ENCODE data around the gene ZC3H7A.

The ZC3H7A gene

GRCh38 chr16:11742536-11743307, 54.3 kb downstream of the ZC3H7A start, which contains the start of gene TXNDC11:
TSS of gene TXNDC11 (minus strand) at chr16:11742857. CDS start at chr16:11742730, 127 bp downstream.
- H3K4me3 ChIP-seq (ENCODE audit: low read depth, low read length), result peak within 1 kb of the TSS; percentile 87
- peak; percentile 99 for DNase-seq (ENCODE audit: low read depth)
- no peak for TF ChIP-seq CTCF (conservative IDR thresholded peaks at IDR 0.05; ENCODE audit: low read depth, low read length)

- no peak for TF ChIP-seq CTCF (conservative IDR thresholded peaks at IDR 0.05; ENCODE audit: low read depth, low read length)
- DNase-seq (ENCODE audit: low read depth), result no peak
- peak overlapping the region; percentile 87 for H3K4me3 ChIP-seq (ENCODE audit: low read depth, low read length)
These were observed 54.9 kb downstream of the ZC3H7A start for GRCh38 chr16:11742093-11742535.

GRCh38 chr16:11740567-11740966, 56.5 kb downstream of the ZC3H7A start:
- no peak for TF ChIP-seq CTCF (conservative IDR thresholded peaks at IDR 0.05; ENCODE audit: low read depth, low read length)
- no peak for DNase-seq (ENCODE audit: low read depth)
- no peak overlapping the region for H3K4me3 ChIP-seq (ENCODE audit: low read depth, low read length)

- no peak for TF ChIP-seq CTCF (conservative IDR thresholded peaks at IDR 0.05; ENCODE audit: low read depth, low read length)
- no peak overlapping the region for H3K4me3 ChIP-seq (ENCODE audit: low read depth, low read length)
- DNase-seq (ENCODE audit: low read depth), result no peak
These were observed 58.1 kb downstream of the ZC3H7A start for GRCh38 chr16:11738742-11739544.

GRCh38 chr16:11737713-11738112, 59.3 kb downstream of the ZC3H7A start:
- DNase-seq (ENCODE audit: low read depth), result no peak
- H3K4me3 ChIP-seq (ENCODE audit: low read depth, low read length), result no peak overlapping the region
- TF ChIP-seq CTCF (conservative IDR thresholded peaks at IDR 0.05; ENCODE audit: low read depth, low read length), result no peak

- DNase-seq (ENCODE audit: low read depth), result no peak
- TF ChIP-seq CTCF (conservative IDR thresholded peaks at IDR 0.05; ENCODE audit: low read depth, low read length), result no peak
These were observed 60.2 kb downstream of the ZC3H7A start for GRCh38 chr16:11736903-11737302.

More at GRCh38 chr16:11736903-11737302, 60.2 kb downstream of the ZC3H7A start:
- no peak overlapping the region for H3K4me3 ChIP-seq (ENCODE audit: low read depth, low read length)

Measured in choroid plexus epithelial cell (primary cell).